ENCODE measurements around the gene AP4B1. TPM values are rescaled to one million over a fixed set of nuclear protein-coding genes. Genes with fewer than 3 reads are reported as not detected.

The AP4B1 gene
- total and polyA plus RNA-seq, 2 of the 13 experiments (the other 11 are each of a cell fraction or from before 2014, with no cell fraction given) = 8.5 to 12.0 TPM

GRCh38 chr1:113928187-113928930 lies 23.8 kb upstream of the AP4B1 start (continued):
- TF ChIP-seq, protein P1, sequence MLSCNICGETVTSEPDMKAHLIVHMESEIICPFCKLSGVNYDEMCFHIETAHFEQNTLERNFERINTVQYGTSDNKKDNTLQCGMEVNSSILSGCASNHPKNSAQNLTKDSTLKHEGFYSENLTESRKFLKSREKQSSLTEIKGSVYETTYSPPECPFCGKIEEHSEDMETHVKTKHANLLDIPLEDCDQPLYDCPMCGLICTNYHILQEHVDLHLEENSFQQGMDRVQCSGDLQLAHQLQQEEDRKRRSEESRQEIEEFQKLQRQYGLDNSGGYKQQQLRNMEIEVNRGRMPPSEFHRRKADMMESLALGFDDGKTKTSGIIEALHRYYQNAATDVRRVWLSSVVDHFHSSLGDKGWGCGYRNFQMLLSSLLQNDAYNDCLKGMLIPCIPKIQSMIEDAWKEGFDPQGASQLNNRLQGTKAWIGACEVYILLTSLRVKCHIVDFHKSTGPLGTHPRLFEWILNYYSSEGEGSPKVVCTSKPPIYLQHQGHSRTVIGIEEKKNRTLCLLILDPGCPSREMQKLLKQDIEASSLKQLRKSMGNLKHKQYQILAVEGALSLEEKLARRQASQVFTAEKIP (CRISPR knock-in tag; IDR thresholded peaks at IDR 0.05; ENCODE audit: borderline replicate concordance) = no peak
- no peak for TF ChIP-seq FOXA1 (IDR thresholded peaks at IDR 0.05)
- TF ChIP-seq FOXA1 (CRISPR knock-in tag; IDR thresholded peaks at IDR 0.05) = peak; percentile 44; the same call in 1 of the 2 replicates
- no peak for TF ChIP-seq ZFP41 (CRISPR knock-in tag; IDR thresholded peaks at IDR 0.05; ENCODE audit: borderline replicate concordance)
- 0 out of 2 replicates have a peak, but pooled peaks have one; percentile 7 for TF ChIP-seq ZNF775 (CRISPR knock-in tag; IDR thresholded peaks at IDR 0.05; ENCODE audit: borderline replicate concordance)
- TF ChIP-seq FOXA3 (CRISPR knock-in tag; IDR thresholded peaks at IDR 0.05) = peak; percentile 58
- TF ChIP-seq, protein P2, sequence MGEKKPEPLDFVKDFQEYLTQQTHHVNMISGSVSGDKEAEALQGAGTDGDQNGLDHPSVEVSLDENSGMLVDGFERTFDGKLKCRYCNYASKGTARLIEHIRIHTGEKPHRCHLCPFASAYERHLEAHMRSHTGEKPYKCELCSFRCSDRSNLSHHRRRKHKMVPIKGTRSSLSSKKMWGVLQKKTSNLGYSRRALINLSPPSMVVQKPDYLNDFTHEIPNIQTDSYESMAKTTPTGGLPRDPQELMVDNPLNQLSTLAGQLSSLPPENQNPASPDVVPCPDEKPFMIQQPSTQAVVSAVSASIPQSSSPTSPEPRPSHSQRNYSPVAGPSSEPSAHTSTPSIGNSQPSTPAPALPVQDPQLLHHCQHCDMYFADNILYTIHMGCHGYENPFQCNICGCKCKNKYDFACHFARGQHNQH (CRISPR knock-in tag; IDR thresholded peaks at IDR 0.05) = no peak

DNA sequence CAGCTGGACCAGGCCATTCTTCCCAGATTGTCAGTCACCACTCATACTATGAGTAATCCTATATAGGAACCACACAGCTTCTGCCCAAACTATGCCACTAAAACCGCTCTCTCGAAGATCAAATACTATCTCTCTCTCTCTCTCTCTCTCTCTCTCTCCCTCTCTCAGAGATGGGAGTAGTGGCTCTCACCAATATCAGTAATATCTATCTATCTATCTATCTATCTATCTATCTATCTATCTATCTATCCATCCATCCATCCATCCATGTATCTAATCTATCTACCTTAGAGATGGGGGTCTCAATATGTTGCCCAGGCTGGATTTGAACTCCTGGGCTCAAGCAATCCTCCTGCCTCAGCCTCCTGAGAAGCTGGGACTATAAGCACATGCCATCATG lies 19.9 kb upstream of the AP4B1 start:
- FAIRE-seq (no peak), DNase-seq (ENCODE audit: low spot score) (no peak), ATAC-seq (no peak)
- intact Hi-C loops (cut with micrococcal nuclease; ENCODE audit: unreplicated experiment) (no loop called here), in situ Hi-C loops (cut with HindIII; ENCODE audit: extremely low pct_ligation_motif_present, low pct_unique_long_range_greater_than_20kb) (no loop called here)
- no peak overlapping the region for H3K4me3 ChIP-seq (replicated peaks in 1 of 3; ENCODE audit: insufficient read depth in 1 of 3, low read depth in 2 of 3, low read length in 3 of 3)
- H2AFZ ChIP-seq (ENCODE audit: low read length) = no peak overlapping the region
- no peaks in the 10 kb centered on the region for H3K9me3 ChIP-seq (ENCODE audit: low read length)
- no peaks in the 10 kb centered on the region for H3K36me3 ChIP-seq (replicated peaks in 1 of 2; ENCODE audit: control insufficient read depth in 1 of 2, insufficient read depth in 2 of 2, low read length in 2 of 2)
- H3K27me3 ChIP-seq (ENCODE audit: control insufficient read depth in 1 of 2, insufficient read depth in 2 of 2, low read length in 2 of 2) = peaks cover 0 to 2% of the 10 kb centered on the region in 2 experiments; a peak in 2 of 5 replicates
- BruUV-seq (replicated peaks) = no TSS peak
- no peak overlapping the region for H3K27ac ChIP-seq (ENCODE audit: extremely low read length, insufficient read depth, low read length)
- H3K9ac ChIP-seq (ENCODE audit: insufficient read depth, low read depth, low read length) = no peak overlapping the region
- H3K4me2 ChIP-seq (ENCODE audit: low read depth, low read length) = no peak overlapping the region
- POLR2A ChIA-PET = no interaction called here
- H4K20me1 ChIP-seq (ENCODE audit: insufficient read depth, low read length) = no peaks in the 10 kb centered on the region
- H3K79me2 ChIP-seq (ENCODE audit: insufficient read depth, low read length) = no peaks in the 10 kb centered on the region
- CTCF ChIA-PET (ENCODE audit: low intra/inter-chr PET ratio, low total read pairs) = no interaction called here
- 39% methylated on average over 2 of the region's 2 CpGs for WGBS (ENCODE audit: low lambda C conversion rate)
- H3K4me1 ChIP-seq (ENCODE audit: insufficient read depth, low read length) = peaks cover 19% of the 10 kb centered on the region
- TF ChIP-seq, protein P3, sequence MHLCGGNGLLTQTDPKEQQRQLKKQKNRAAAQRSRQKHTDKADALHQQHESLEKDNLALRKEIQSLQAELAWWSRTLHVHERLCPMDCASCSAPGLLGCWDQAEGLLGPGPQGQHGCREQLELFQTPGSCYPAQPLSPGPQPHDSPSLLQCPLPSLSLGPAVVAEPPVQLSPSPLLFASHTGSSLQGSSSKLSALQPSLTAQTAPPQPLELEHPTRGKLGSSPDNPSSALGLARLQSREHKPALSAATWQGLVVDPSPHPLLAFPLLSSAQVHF (CRISPR knock-in tag; IDR thresholded peaks at IDR 0.05) = no peak
- TF ChIP-seq KMT2A (CRISPR knock-in tag; IDR thresholded peaks at IDR 0.05) = no peak
- TF ChIP-seq ZNF691 (CRISPR knock-in tag; IDR thresholded peaks at IDR 0.05; ENCODE audit: borderline replicate concordance, low read depth) = no peak
- TF ChIP-seq ZNF747 (CRISPR knock-in tag; IDR thresholded peaks at IDR 0.05; ENCODE audit: borderline replicate concordance) = no peak
- no peak for TF ChIP-seq MXD4 (CRISPR knock-in tag; IDR thresholded peaks at IDR 0.05)
- TF ChIP-seq ETS1 (CRISPR knock-in tag; IDR thresholded peaks at IDR 0.05) = no peak
- TF ChIP-seq SIN3A (IDR thresholded peaks at IDR 0.05; ENCODE audit: borderline replicate concordance, low read depth, low read length) = no peak
- no peak for TF ChIP-seq ZFP1 (CRISPR knock-in tag; IDR thresholded peaks at IDR 0.05)
- no peak for TF ChIP-seq REPIN1 (CRISPR knock-in tag; IDR thresholded peaks at IDR 0.05; ENCODE audit: borderline replicate concordance, low read depth)
- no peak for TF ChIP-seq ZFP36 (IDR thresholded peaks at IDR 0.05; ENCODE audit: borderline replicate concordance, low read depth, low read length, partially characterized antibody)
- no peak for TF ChIP-seq POLR2AphosphoS2 (IDR thresholded peaks at IDR 0.05; ENCODE audit: low read depth, low read length)

All from HepG2 (cell line).